OCI-M1 (cell line): ENCODE results near the gene OR7G3.

Experiments used
- DNase-seq: peaks from one replicate; lab custom pipeline; 2025; lab: John Stamatoyannopoulos, UW

OR7G3 gene

GRCh38 chr19:9107375-9107774 lies 19.4 kb downstream of the OR7G3 start, which contains the start of gene OR7G2:
Gene OR7G2, minus strand, starts transcription at chr19:9107475. Its CDS starts 4,232 bp downstream, at chr19:9103243.
- DNase-seq, result no peak

- DNase-seq, result no peak
Observed at GRCh38 chr19:9086761-9087160, 40.0 kb downstream of the OR7G3 start, which contains the start of gene OR1M1. Gene OR1M1, plus strand, starts transcription at chr19:9087061. Its CDS starts 6,184 bp downstream, at chr19:9093245.

GRCh38 chr19:9078651-9079050 lies 48.1 kb downstream of the OR7G3 start:
- no peak for DNase-seq

- DNase-seq, result no peak
Observed at GRCh38 chr19:9076901-9077300, 49.8 kb downstream of the OR7G3 start.
